HG03342 (cell line): ENCODE data around the gene CYTH1.

ENCODE experiments used
- ATAC-seq: cut with Tn5 transposase; IDR thresholded peaks from one replicate; pipeline ENCODE4 v1.9.1; 2021; ENCODE audit warnings: mild to moderate bottlenecking, moderate library complexity; ENCODE audit not compliant: unreplicated experiment

Gene CYTH1, protein sequence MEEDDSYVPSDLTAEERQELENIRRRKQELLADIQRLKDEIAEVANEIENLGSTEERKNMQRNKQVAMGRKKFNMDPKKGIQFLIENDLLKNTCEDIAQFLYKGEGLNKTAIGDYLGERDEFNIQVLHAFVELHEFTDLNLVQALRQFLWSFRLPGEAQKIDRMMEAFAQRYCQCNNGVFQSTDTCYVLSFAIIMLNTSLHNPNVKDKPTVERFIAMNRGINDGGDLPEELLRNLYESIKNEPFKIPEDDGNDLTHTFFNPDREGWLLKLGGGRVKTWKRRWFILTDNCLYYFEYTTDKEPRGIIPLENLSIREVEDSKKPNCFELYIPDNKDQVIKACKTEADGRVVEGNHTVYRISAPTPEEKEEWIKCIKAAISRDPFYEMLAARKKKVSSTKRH

DNA sequence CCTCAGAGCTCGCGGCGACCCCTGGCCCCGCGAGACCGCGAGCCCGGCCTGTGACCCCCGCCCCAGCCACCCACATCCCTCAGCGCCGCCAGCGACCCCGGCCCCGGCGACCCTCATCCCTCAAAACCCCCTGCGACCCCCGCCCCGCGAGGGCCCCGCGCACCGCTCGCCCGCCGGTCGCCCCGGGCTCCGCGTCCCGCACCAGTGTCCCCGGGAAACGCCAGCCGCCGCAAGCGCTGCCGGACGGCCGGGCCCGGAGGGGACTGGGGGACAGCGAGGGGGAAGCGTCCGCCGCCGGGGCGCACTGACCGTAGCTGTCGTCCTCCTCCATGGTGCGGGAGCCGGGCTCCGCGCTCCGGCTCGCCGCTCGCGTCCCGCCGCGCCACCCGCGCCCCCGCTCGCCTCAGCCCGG, at the start of gene CYTH1:
TSS of gene CYTH1 (minus strand) at position 381 of the 412 bp plus-strand sequence. CDS start at position 331, 50 bp downstream.
- peak; percentile 17 for ATAC-seq

DNA sequence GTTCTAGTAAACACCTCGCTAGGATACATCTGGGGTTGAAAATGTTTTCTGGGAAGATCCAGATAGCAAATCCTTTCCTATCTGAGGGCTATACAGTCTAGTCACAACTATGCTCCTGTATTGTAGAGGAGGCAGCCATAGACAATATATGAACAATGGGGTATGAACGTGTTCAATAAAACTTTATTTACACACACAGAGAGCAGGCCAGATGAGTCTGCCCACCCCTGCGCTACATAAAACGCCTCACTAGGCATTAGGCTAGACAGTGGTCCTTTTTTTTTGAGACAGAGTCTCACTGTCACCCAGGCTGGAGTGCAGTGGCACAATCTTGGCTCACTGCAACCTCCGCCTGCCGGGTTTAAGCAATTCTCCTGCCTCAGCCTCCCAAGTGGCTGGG, 47.4 kb upstream of the CYTH1 start:
- ATAC-seq, result no peak

DNA sequence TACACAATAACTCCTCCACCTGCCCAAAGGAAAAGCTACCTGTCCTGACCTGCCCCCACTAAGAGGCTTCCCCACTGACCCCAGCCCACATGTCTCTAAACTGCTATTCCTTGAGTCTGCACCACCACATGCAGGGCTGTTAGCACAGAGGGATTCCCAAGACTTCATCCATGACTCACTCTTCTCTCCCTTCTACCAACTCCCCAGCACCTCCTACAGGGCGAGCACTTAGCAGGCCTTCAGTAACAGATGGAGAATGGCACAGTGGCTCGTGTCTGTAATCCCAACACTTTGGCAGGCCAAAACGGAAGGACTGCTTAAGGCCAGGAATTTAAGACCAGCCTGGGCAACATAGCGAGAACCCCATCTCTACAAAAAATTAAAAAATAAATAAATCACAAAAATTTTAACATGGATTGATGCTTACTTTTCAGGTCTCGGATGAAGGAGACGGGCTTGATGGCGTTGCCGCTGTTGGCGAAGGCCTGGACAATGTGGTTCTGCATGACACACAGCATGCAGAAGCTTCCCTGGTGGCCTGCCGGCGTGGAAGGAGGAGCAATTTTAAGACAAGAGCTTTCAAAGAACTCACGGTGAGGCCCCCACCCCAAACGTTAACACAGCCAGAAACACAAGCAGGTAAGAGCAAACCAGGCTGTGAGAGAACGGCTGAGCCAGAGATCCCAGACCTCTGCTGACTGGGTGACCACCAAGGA, 46.6 kb upstream of the CYTH1 start:
- no peak for ATAC-seq

DNA sequence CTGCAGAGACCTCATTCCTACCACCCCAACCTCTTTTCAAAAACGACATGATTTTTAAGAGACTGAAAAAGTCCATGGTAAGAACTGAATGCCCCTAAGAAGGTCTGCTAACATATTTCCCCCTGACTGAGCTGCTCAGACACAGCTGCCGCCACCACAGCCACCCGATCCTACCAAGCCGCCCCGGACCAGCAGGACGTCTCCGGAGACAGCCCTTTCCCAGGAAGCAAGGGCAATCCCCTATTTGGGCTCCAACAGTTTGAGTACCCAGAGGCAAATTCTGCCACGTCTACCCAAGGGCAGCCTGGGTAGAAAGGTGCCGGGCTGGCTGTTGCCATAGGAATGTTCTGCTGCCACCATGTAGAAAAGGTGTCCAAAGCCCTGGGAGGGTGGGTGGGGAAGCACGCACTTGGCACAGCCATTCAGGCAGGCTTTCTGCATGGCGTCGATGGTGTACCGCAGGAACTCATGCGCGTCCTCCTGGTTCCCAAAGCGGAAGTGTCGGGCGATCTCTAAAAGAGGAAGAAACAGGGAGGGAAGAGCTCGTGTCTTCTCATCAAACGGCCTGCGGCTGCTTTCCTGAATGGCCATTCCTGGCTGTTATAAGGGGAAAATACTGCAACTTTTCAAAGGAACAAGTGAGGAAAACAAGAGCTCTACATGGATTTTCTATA, 44.9 kb upstream of the CYTH1 start:
- ATAC-seq, result no peak

DNA sequence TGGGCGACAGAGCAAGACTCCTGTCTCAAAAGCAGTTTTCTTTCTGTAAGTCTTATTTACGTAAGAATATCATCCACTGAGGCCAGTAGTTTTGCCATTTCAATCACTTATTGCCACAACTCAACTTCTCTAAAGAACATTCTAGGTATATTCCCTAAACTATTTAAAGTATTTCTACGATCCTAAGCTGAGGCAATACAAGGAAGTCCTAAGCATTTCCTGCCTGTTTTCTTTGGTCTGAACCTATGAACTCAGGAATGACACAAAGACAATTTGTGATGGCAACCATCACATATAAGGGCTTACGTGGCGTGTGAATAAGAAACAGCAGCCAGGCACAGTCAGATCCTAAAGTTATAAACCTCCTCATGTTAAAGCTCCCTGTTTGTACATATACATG, 44.3 kb upstream of the CYTH1 start:
- no peak for ATAC-seq

DNA sequence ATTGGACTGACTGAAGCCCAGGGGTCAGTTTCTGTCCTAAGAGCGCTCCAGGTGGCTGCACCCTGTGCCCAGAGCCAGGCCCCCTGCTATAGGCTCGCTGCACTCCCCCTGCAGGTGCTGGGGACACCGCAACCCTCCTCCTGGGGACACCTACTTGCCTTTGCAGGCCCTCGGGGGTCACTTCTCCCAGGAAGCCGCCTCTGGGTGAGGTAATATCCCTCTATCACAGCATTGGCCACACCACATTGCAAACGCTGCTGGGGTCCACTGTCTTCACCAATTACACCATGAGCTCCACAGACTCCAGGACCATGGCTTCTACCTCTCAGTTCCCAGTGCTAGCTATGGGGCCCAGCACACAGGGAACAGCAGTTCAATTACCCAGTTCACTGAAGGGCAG, 43.6 kb upstream of the CYTH1 start:
- ATAC-seq, result no peak

DNA sequence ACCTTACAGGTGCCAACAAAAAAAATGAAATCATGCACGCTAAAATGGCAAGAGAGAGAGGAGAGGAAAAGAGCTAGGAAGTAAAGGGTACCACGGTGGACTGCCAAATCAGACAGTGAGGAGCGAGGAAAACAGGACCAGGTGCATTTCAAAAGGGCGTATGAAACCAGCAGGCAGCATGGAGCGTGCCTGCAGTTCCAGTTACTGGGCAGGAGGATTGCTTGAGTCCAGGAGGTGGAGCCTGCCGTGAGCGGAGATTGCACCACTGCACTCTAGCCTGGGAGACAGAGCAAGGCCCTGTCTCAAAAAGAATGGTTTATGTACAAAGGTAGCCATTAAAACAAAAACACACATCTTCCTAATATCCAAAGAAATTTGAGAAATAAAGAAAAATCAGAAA, 42.2 kb upstream of the CYTH1 start:
- no peak for ATAC-seq

DNA sequence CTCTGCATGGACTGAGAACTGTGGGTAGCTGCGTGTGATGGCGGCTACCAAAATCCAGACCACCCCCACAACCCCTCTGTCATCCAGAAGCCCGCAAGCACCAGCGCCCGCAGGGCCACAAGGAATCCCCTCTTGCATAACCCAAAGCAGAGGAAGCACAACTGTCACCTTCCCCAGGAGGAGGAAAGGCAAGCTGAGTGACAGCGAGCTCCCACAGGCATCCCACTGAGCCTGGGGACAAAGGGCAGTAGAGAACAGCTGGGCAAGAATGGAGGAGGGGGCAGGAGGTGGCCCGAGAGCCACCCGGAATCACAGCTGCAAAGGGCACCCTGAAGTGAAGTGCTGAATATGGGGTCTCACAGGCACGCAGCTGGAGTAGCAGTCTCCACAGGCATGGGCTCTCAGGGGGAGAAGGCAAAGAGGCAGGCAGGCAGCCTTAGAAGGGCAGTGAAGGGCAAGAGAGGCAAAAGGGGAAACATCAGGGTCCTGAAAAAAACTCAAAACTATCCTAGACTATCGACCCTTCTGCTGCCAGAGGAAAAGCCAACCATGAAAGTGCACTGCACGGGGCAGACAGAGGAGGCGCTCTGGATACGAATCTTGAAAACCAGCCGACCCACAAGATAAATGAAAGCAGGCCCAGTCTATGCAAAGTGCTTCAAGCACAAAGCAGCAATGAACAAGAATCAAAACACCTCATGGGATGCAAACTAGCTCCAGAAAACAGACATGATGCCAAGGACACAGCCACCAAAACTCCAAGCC, 41.4 kb upstream of the CYTH1 start:
- no peak for ATAC-seq

DNA sequence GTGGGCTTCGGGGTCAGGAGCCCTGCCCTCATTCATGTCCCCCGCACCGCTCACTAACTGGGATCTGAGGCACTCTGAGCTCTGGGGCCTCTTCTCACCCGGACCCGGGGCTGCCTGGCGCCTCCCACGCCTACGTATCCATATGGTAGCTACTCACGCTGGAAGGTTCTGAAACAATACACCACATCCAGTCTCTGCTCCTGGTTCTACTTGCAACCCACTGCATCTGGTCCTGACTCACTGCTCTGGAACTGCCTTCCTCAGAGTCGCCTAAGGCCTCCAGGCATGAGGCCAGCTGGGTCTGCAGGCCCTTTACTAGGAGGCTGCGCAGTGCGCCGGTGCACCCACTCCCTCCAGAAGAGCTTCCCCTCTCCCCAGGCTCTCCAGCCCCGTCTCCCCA, 40.5 kb upstream of the CYTH1 start:
- ATAC-seq, result no peak

DNA sequence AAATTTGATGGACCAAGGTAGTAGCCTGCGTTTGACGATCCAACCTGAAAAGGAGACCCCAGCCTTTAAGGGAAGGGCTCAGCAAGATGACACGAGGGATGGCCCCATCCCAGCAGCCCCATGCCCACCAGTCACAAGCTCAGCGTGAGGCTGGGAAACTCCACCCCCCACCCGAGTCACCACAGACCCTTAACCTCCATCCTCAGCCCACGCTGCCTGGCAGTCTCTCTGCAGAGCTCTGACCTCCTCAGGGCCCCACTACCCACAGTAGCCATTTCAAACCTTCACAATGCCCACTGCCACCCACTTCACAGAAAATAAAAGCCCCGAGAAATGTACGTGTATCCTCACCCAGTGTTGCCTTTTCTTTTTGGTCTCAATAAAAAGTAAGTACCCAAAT, 39.9 kb upstream of the CYTH1 start:
- ATAC-seq, result no peak

DNA sequence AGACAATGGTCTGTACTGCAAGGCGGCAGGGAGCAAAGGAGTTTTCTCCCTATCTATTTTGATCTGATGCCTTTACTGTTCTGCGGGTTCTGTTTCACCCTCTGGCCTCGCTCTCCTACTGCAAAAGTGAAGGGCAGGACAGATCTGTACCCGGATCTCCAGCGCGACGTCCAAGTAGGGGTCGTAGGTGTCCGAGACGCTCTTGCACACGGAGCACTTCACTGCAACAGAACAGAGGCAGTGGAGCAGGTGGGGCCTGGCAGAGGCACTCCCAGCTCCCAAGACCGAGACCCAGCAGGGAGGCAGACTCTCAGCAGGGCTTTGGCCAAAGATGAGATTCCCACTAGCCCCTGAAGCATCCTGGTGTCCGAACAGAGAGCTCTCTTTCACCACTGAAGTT, 38.8 kb upstream of the CYTH1 start:
- no peak for ATAC-seq

DNA sequence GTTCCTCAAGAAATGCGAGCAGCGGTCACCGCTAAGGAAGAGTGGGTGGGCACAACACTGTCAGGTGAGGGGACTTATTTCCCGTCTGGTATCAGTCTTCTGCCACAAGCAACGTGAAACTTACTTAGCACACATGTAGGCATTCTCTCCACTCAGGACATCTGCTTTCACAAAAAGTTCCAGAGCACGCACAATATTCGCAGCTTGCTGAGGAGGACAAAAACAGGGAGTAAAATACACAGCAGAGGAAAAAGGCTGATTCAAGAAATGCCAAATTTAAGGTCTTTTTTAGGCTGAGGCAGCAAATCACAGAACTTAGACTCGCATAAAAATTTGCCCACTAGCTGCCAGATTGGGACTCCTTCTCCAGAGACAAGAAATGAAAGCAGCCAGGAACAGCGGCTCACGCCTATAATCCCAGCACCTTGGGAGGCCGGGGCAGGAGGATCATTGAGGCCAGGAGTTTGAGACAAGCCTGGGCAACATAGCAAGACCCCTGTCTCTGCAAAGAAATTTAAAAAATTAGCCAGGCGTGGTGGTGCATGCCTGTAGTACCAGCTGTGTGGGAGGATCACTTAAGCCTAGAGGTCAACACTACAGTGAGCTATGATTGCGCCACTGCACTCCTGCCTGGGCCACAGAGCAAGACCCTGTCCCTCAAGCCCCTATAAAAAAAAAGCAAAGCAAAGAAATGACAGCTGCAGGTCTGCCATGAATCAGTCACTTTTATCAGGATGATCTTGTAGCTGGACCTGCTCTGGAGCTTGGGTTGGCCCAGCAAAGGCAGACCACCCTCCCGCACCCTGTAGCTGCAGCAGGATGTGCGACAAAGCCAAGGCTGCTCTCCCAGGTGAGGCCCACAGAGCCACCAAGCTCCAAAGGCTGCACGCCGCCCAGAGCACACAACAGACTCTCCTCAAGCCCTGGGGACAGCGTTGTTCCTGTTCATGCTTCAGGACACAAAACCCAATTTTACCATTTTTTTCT, 38.0 kb upstream of the CYTH1 start:
- ATAC-seq, result no peak

DNA sequence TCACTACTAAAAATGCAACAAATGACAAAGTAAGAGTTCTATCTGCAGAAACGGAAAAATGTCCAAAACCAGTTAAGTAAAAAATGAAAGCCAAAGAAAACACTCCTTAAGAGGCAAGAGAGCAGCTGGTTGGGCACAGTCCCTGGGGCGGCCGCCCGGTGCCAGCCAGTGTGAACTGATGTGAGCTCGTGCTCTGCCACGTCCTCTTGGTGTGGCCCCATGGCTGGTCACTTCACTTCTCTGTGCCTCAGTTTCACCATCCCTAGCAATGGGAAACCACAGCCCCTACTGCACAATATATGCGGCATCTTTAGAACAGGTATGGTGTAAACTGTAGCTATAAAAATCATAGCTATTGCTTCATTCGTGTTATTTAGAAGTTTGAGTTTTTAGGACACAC, 37.3 kb upstream of the CYTH1 start:
- no peak for ATAC-seq

DNA sequence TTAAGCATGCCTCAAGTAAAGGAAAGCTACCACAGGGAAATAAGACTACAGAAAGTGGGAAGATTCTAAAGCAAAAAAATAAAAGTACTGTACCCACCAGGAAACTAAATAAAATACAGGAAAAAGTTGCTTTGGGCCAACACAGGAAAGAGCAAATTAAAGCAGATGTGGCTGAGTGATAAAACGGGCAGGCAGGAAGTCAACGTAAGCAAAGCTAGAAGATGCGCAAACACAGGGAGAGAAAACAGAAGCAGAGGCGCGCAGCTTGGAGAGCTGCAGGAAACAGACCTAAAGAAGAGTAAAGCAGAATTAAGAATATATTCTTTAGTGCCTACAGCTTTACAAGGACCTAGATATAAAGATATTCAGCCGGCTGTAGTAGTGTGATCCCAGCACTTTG, 36.9 kb upstream of the CYTH1 start:
- ATAC-seq, result no peak

DNA sequence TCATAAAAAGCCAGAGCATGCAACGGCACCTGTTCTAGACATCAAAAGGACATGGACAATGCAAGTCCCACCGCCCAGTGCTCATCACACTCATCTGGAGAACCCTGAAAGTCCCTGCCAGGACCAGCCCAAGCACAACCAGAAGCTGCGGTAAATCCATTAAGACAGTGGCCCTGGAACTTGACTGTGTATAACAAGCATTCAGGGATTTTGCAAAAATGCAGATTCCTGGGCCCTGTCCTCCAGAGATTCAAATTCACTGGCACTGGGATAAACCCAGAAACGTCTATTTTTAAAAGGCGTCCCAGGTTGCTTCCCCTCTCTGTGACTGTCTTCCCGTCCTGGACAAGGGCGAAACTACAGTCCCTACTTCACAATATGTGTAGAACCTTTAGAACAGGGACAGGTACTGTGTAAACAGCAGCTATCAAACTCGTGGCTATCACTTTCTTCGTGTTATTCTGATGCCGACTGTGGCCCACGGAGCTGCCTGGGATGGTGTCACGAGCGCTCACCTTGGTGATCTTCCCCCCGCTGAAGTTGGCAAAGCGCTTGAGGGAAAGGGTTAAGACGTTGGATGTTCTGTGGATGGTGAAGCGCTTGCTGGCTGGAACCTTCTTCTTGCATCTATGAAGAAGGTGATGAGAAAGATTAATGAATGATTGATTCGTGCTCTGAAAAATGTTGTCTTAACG, 36.2 kb upstream of the CYTH1 start:
- ATAC-seq, result no peak

DNA sequence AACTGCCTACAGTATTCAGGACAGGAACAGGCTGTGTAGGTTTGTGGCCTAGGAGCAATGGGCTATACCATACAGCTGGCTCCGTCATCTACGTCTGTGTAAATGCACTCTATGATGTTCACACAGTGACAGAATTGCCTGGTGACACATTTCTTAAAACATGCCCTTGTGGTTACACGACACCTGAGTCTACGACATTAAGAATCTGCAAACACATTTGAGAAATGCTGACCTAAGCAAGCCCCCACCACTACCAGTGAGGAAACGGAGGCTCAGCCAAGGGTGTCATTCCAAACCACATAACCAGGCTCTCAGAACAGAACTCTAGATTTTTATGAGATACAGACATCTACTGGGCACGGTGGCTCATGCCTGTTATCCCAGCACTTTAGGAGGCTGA, 35.0 kb upstream of the CYTH1 start:
- no peak for ATAC-seq

DNA sequence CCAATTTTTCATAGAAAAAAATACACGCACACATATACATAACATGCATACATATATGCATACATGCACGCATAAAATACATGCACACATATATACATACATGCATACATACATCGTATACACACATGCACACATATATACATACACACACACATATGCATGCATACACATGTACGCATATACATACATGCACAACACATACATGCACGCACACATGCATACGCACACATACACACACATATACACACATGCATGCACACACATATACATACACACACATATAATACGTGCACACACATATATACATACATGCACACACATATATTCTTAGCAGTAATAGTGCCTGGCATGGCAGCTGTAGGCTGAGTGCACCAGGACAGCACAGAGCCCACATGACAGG, 33.6 kb upstream of the CYTH1 start:
- ATAC-seq, result no peak

DNA sequence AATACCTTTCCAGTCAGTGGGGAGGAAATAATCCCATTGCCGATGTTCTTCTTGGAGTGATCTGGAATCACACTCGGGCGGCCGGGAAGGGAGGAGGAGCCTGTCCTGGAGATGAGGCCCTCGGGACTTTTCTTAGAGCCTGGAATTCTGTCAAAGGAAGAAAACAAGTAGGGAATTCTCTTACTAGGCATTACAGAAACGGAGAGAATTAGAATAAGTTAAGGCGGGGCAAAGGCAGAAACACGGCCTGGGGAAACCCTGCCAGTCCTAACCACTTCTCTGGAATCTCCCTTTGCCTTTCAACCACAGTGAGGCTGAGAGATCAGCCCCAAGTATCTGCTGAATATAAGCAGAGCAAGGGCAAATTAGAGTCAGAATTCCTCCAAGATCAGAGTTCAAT, 30.8 kb upstream of the CYTH1 start:
- ATAC-seq, result no peak

DNA sequence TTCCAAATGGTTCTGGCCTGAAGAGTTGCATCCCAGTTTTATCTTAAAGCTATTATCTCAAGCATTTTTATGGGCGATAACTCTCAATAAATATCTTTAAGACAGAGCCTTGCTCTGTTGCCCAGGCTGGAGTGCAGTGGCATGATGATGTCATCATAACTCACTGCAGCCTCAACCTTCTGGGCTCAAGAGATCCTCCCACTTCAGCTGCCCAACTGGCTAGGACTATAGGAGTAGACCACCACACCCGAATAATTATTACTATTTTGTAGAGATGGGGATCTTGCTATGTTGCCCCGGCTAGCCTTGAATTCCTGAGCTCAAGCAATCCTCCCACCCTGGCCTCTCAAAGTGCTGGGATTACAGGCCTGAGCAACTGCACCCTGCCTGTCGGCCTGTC, 26.1 kb upstream of the CYTH1 start:
- ATAC-seq, result no peak
